NCI-H345 treated with DMSO at 0.1 percent for 48 hours (cell line): ENCODE results near the gene SKI.

ENCODE experiments used
- DNase-seq: peaks from one replicate; lab custom pipeline; 2025; ENCODE audit not compliant: unreplicated experiment; lab: John Stamatoyannopoulos, UW

The SKI gene

DNA sequence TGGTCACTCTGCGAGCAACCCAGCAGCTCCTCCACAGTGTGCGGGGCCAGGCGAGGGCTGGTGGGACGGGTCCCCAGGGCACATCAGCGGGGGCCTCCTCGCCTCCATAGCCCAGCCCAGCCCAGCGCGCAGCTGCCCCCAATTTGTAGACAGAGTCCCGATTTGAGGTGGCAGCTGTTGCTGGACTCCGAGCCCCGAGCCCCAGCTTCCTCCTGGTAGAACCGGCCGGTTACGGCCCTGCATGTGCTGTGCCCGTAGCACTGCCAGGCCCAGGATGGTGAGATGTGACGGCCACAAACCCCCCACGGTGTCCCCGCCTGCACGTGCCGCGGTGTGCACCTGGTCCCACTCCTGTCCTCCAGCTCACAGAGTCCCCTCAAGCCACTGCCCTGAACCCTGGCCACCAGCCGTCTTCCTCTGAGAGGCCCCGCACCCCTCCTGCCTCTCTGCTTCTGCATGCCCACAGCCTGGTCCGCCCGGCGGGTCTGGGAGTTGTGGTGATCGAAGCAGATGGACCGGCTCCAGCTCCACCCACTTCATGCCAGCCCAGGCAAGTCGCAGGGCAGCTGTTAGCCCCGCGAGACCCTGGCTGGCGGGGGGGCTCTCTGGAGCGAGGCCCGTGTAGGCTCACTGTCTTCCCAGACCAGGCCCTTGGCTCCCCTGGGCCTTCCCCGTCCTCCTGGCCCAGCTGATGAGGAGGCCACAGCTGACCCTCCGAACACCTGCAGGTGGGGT lies 107.8 kb downstream of the SKI start:
- DNase-seq = no peak

DNA sequence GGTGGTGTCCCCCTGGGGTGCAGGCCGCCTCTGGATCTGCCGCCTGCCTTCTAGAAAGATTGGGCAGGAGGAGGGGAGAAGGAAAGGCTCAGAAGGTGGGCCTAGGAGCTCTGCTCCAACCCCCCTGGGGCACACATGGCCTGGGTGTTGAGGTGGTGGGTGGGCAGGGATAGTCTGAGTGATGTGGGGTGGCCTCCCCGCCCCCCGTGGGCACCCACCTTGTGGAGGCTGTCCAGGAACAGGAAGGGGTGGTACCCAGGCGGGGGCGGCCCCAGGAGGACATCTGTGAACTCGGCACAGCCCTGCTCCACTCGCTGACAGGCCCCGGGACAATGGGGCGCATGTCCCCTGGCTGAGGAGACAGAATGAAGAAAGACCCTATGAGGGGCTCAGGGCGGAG lies 108.4 kb downstream of the SKI start:
- DNase-seq = no peak

DNA sequence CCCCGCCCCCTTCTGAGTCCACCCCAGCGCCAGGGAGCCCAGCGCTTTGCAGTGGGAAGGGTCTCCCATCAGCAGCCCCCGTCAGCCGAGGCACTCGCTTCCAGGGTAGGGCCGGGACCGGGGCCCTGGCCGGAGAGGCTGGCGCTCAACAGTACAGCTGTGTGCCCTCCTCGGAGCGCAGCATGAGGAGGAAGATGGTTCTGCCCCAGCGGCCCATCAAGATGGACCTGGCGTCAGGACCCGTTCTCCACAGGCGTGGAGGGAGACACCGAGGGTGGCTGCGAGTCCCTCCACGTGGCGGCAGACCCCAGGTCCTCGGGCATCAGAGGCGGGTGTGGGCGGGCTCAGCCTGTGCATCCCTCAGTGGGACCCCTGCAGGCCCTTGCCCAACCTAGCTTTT lies 109.0 kb downstream of the SKI start:
- no peak for DNase-seq

DNA sequence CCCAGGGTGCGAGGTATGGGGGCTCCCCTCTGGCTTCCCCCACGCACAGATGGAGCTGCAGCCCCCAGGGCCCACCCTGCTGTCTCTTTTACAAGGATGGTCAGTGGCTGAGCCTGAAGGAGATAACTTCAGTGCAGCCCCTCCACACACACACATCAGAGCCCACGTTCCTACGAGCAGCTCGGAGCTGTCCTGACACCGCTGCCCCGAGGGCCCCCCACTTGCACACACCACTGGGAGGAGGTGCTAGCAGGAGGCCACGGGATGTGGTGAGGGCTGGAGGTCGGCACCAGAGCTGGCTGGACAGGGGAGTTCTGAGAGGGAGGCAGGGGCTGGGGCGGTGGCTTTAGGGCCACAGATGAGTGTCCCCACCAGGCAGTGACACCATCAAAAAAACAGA lies 109.4 kb downstream of the SKI start:
- no peak for DNase-seq

DNA sequence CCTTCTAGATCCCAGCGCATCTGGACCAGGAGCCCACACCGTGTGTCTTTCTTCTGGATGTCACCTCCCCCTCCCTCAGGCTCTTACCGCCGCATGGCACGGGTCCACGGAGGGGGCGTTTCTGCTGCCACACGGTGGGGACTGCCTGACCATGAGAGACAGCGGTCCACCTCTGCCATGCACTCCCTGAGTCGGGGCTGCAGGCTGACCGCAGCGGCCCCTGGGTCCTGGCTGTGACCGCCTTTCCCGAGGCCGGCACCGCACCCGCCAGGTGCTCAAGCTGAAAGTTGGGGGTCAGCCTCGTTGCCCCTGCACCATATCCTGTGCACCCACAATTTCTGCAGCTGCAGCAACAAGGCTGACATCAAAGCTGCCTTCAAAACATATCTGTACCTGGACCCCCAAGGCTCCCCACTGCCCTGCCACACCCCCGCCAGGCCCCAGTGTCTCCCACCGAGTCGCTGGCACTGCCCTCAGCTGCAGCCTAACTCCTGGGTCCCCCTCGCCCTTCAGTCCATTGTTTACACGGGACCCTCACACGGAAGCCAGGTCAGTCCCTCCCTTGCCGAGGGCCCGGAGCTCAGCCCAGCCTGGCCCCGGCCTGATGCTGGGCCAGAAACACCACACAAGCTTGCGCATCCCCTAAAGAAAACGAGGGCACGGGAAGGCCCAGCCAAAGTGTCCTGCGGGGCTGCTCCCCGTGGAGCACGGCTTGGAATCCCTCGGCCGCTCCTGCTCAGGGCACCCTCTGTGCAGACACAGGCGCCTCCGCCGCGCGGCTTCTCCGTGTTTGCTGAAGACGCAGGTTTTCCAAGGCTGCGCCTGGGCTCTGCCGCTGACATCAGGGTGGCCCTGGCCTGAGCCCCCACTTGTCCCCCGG lies 111.3 kb downstream of the SKI start:
- no peak for DNase-seq

DNA sequence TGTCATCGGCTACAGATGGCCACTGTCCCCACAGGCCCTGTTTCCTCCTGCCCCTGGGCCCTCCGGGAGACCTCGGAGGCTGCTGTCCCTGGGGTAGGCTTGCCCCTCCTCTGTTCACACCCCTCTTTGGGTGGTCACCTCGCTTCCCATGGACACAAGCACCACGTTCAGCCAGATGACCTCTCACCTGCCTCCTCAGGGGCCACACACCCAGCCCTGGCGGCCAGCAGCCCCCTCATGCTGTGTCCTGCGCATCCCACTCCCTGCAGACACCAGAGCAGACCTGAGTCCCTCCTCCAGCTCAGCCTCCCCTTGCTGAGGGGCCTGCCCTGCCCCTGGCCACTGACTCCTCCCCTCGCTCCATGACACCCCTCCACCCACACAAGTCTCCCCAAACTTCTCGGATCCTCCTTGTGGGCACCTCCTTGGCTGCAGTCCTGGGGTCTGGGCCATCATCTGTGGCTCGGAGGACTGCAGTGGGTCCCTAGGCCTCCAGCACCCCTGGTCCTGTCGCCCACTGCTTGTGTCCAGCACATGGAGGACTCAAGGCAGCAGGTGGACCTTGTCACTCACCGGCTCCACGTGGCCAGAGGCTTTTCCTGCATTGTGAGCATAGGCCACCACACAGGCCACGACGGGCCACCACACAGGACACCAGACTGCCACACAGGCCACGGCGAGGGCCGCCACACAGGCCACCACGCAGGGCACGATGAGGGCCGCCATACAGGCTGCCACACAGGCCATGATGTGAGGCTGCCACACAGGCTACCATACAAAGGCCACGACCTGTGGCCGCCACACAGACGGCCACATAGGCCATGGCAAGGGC lies 112.2 kb downstream of the SKI start:
- DNase-seq = no peak

DNA sequence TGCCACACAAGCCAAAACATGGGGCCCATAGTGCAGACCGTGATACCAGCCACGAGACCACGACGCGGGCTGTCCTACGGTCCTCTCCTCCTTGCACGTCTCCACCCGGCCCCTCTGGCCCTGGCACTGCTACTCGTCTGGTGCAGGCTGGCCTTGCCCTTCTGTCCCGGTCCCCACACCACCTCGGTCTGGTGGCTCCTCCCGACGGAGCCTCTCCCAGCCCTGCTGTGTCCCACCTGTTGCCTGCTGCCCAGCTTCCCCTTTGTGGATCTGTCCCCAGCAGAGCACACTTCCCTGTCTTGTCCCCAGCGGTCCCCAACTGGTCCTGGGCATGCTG lies 112.8 kb downstream of the SKI start:
- no peak for DNase-seq

DNA sequence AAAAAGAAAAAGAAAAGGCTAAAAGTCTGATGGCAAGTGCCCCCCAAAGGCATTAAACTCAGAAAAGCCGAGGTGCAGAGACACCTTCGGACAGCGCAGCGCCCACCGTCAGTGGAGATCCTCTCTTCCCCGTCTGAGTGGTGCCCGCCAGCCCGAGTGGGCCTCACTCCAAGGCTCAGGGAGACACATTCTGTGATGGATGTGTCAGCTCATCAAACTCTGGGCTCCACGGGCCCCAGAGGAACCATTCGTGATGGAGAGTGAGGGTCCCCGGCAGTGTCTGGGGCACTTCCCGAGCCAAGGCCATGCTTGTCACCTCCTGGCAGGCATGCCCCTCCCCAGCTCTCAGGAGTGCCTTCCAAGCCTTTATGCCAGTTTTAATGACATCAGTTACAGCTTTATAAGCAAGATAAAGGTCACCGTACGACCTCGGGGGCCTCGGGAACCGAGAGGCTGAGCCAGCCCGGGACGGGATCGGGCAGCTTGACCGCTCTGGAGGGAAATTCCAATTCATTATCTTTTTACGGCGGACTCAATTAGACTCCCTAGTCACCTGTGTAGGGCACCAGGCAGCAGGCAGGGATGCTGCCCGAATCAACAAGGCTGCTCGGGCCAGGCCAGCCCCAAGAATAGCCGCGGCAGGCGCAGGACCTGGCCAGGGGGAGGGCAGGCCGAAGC lies 113.7 kb downstream of the SKI start:
- DNase-seq = no peak

DNA sequence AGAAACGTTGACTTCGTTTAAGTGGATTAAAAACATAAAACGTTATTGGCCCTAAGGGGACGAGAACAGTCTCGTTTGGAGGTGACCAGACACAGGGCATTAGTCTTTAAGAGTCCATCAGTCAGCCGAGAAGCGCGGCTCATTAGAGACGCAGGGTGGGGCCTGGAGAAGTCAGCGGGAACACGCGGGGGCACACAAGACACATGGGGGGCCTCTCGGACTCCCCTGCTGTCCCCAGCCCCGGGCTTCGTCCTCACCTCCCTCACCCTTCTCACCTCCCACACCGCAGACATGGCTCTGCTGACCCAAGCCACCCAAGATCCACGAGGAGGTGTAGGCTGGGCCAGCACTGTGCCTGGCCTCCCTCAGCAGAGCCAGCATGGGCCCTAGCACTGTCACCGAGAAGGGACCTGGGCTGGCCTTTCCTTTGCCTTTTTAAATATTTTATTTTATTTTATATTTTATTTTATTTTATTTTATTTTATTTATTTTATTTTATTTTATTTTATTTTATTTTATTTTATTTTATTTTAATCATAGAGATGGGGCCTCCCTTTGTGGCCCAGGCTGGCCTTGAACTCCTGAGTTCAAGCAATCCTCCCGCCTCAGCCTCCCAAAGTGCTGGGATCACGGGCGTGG lies 114.4 kb downstream of the SKI start:
- no peak for DNase-seq

DNA sequence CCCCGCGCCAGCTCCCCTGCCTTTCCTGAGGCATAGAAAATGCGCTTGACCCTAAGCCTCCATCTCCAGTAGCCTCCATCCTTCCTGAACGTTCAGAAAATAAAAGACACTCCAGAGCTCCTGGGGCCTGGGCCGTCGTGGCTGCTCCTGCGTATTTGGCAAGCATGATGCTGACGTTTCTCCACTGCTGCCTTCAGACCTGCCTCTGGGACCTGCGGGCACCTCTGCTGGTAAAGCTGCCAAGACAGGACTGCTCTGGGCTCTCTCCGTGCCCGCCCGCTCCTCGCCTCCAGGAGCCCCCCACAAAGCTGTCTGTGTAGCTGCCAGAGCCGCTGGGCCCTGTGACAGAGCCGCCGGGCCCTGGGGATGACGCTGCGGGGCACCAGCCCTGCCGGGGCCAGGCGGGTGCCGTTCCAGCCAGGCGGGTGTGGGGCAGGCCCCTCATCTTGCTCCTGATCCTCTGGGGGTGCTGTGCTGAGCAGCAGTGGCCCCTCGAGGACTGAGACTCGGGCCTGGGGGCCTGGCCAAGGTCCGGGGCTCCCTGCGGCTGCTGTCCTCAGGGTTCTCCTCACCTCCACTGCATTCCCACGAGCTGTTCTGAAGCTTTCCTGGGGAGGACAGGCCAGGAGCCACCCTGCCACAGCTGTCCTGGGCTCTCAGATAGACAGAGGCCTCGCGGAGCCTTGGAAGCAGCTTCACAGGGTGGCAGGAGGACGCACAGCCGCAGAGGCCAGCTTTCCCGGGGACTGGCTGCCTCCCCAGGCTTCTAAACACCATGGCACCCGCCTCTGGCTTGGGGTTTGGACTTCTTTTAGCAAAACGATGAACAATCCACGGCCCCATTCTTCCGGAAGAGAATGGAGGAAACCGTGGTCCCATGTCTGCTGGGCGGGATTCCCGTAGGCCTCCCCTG lies 115.2 kb downstream of the SKI start:
- no peak for DNase-seq

DNA sequence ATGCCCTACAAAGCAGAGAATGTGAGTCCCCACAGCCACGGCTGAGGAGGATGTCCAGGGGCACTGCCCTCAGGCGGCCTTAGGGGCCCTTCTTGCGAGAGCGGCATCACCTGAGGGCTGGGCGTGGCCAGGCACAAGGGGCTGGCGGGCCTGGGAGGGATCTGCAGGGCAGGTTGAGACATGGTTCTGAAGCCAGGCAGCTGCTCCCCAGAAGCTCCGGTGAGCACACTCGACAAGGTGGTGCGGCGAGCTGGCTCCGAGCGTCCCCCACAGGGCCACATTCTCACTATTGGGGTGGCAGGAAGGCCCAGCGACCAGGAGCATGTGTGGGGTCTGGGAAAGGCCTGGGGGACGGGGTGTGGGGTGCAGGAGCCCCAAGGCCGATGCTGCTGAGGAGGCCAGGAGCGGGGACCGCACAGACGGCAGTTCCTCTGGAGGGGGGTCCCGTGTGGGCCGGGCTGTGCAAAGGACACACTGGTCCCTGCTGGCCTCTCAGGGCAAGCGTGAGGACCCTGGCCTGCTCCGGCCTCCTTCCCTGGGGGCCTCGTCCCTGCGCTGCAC lies 116.1 kb downstream of the SKI start:
- no peak for DNase-seq

DNA sequence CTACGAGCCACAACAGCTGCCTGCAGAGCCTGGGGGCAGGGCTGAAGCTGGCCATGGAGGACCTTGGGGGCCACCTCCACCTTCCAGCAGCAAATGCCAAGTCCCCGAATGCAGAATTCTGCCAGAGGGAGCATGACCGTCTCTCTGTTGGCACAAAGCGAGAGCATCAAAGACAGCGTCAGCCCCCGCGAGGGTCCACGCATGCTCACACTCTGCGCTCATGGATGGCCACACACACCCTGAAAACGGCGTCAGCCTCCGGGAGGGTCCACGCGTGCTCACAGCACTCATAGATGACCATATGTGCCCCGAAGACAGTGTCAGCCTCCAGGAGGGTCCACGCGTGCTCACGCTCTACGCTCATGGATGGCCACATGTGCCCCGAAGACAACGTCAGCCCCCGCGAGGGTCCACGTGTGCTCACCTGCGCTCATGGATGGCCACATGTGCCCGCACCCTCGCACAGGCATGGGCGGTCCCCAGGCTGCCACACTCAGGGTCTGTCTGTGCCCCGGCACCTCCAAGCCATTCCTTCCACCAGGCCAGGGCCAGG lies 116.7 kb downstream of the SKI start:
- DNase-seq = no peak

DNA sequence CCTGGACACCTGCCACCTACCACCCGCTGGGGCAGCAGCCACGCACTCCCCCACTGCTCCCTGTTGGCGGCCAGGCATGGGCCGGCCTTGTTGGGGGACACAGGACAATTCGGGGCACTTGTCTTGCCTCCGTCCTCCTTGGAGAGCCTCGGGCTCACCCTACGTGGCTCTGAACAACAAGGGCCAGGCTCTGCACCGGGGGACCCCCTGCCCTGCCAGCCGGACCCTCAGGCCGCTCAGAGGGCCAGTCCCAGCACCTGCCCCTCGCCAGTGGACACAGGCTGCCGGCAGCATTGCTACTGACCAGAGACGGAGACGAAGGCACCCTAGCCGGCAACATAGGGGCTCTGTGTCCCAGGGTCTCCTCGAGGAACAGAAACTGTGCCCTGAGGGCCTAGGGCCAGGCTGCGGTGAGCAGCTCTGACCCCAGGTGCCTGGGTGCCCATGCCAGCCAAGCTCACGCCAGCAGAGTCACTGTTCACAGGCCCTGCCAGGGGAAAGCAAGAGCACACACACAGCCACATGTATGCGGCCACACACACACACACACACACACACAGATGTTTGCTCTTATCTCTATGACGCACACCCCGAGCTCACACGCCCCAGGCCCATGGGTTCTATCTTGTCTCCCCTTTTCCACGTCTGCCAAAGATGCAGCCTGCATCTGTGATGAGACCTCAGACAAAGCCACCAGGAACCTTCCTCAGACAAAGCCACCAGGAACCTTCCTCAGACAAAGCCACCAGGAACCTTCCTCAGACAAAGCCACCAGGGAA lies 117.4 kb downstream of the SKI start:
- no peak for DNase-seq

DNA sequence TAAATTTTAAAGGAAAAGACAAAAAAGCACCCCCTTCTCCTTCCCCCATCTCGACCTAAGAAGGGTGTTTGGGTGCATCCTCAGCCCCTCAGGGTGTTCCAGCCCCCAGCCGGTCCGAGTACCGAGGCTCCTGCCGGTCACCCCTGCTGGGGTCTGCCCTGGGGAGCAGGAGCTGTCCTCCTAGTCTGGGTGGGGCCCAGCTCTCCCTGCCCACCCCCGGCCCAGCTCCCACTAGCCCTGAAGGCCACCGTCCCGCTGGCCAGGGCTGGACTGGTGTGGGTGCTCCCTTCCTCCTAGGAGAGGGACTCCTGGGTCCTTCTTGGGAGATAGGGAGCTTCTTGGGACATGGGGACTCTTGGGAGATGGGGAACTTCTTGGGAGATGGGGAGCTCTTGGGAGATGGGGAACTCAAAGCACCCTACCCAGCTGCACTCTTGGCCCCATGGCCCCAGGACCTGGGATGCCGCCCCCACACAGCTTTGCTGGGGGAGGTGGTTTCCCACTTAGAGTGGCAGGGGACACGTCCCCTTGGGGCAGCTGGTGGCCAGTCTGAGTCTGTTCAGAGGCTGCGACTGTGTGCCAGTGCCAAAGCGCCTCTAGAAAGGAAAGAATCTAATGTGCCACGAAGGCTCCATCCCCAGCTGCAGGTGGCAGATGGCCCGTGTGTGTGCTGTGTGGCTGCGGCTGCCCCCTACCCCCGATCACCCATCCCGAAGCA lies 118.7 kb downstream of the SKI start:
- DNase-seq = no peak

DNA sequence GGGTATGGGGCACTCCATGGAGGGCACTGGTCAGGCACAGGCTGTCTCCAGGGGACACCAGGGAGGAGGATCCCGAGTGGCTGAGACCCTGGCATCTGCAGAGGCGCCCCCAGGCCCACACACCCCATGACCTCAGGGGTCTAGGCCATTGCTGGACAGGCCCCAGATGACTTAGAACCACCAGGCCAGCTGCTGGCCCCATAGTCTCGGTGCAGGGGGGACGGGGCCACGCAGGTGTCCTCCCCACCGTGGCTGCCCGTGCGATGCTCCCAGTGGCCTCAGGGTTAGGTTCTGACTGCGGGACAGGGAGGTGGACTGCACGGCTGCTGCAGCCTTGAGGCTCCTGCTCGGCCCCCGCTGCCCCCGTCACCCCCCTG lies 119.3 kb downstream of the SKI start:
- DNase-seq = no peak

DNA sequence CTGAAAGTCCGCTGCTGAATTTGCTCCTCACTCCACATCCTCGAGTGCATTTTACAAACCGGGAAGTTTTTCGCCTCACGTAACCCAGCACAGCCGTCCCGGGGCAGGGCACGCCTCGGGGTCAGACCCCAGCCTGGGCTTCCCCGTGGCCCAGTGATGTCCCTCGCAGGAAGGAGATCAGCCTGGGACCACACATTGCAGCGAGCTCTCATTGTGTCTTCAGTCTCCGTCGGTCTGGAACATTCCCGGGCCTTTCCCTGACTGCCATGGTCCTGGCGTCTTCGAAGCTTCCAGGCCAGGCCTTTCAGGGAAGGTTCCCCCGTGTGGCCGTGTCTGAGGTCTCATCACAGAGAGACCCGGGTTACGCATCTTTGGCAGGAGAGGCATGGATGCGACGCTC lies 119.8 kb downstream of the SKI start:
- DNase-seq = no peak
